ENCODE results near the gene STAT4.

STAT4 gene

DNA sequence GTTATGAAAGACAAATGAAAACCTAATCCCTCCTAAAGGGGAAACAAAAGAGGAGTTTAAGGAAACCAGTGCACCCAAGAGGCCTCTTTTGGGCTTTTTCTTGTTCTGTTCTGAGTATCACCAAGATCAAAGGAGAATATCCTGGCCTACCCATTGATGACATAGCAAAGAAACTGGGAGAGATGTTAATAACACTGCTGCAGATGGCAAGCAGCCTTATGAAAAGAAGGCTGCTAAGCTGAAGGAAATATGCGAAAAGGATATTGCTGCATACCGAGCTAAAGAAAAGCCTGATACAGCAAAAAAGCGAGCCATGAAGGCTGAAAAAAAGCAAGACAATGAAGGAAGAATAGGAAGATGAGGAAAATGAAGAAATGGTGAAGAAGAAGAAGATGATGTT, 23.6 kb upstream of the STAT4 start:
- DNase-seq = no peak

DNA sequence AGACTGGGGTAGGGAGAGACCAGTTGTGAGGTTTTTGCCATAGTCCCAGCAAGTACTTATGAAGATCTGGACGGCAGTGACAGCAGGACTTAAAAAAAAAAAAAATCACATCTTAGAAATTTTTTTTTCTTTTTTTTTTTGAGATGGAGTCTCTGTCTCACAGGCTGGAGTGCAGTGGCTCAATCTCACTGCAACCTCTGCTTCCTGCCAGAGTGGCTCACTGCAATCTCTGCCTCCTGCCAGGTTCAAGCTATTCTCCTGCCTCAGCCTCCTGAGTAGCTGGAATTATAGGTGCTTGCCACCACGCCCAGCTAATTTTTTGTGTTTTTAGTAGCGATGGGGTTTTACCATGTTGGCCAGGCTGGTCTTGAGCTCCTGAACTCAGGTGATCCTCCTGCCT, 22.4 kb upstream of the STAT4 start:
- no peak for DNase-seq

DNA sequence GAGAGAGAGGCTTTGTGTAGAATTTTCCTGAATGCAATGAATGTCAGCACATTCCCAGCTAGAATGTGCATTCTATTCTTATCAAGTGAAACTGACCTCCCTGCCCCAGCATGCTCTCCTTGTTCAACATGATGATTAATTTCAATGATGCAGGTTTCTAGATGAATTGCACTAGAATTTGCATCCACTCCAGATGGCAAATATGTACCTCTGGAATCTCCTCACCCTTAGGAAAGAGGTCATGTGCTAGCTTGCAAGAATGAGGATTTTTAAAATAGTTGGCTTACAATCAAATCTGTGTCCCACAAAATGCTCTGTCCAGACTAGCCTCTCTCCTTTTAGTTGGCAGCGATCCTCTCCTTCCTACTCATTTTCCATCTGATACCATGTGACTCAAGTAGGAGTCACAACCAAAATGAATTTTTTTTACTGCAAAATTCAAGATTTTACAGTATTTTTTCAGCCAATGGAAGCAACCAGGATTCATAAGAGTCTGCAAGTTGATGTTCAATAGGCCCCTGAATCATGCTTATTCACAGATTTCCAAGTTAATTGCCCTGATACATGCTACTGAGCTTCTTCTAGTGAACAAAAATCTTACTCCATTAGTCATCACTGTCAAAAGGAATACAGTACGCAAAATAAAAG, 21.0 kb upstream of the STAT4 start:
- DNase-seq = no peak

DNA sequence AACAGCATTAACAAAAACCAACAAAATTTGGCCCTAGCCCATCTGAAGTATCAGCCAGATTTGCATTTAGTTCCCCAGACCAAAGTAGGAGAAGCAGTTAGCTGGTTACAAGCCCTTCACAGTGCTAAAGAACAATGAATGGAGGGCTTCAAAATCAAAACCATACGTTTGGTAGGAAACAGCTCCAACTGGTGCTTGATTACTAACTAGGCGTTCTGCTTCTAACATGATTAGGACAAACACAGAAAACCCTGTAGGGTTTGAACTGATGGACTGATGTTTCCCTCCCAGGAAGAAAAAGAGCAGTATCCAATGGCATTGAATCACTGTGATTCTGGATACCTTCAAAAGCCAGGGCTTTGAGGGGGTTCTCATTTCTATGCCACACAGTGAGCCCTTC, 20.5 kb upstream of the STAT4 start:
- no peak for DNase-seq

DNA sequence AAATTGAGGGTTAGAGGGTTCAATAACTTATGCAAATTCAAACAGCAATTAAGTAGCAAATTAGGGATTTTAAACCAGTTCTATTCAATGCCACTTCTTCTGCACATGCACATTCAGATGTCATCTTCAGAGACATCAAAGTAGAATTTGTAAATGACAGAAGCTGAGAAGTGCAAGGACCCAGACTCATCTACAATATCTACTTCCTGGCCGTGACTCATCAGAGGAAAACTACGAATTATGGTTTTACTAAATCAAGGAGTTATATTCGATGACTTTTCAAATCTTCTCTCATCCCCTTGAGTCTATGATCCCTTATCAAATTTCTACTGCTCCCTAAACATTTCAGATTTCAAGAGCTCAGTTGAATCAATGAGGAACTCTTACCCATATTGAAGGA, 20.0 kb upstream of the STAT4 start:
- DNase-seq = no peak

DNA sequence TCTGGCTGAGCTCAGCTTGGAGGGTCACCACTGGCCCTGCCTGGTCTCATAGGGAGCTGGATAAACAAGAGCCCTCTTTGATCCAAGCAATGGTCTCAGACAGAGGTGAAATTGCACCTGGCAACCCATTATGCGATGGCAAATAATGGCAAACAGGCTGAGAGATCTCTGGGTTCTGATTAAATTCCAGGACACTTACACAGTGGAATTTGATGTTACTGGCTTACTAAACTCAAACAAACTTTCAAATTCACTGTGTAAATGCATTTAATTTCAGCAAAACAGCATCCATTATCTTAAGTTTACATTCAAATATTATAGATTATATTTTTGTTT, 19.5 kb upstream of the STAT4 start:
- DNase-seq = no peak

DNA sequence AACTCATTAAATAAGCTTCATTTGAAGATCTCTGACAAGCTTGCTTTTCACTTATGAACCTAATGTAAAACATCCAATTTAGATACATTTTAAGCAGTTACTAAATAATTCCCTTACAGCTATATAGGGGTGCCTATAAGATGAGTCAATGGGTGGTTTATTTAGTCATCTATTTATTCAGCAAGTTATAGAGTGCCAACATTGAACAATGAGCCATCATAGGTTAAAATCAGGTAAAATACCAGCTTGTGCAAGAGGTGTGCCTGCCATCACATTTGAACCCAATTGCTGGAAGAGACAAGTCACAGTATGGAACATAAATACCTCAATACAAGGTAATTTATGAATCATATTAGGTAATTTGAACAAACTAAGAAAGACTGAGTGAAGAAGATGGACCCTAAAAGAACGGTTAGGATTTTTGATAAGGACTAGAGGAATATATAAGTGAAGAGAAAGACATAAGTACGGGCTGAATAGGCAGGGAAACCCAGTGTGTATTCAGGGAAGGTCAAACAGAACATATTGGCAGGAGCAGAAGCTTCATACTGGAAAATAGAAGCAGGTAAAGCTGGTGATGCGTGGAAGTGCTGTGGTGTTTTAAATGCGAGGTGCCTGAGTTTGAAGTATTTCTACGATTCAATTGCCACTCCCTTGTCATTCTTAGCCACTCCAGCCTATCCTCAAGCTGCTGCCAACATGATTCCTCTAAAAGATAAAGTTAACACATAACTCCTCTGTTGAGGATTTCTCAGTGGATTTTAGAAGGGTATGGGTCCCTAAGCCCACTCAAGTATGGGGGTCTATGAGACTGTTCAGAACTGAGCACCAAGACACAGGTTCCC, 18.9 kb upstream of the STAT4 start:
- no peak for DNase-seq

DNA sequence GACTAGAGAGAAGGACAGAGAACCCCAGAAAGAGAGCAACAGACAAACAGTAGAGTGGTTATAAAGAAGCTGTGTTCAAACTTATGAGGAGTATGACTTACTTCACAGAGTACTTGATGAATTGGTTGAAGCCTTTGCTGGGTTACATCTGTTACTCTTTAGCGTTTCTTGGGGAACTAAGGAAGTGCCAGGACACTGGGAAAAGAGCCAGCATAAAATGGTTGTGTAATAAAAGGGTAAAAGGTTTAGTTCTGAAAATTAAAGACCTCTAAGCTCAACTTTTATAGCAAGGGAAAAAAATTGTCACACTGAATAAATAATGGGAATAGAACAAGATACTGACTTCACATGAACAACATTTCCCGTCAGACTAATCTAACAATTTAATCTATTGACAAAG, 17.0 kb upstream of the STAT4 start:
- no peak for DNase-seq

DNA sequence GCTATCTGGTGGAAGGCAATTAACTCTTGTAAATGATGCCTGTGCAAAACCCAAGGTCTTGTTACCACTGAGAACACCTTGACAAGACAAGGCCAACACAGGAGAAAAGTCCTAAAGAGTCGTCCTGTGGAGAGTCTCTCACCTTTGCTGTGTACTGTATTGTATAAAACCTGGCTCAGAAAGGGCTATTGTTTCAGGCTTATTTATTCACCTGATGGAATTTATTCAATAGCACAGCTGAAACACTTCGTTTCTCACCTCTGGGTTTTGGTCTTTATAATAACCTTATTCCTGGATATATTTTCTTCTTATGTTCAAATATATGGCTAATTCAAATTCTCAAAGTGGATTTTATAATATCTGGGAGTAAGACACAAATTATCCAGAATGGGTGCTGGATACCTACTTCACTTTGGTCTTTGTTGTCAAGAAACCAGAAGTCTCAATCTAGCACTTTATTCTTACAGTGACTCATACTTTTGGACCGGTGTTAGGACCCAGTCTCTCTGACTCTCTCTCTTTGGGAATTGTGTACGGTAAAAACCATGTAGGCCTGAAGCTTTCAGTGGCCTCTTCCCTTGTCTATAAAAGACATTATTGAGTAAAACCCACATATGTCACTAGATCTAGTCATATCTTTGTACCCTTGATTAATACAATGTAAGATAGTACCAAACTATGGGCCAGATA, 16.1 kb upstream of the STAT4 start:
- no peak for DNase-seq

DNA sequence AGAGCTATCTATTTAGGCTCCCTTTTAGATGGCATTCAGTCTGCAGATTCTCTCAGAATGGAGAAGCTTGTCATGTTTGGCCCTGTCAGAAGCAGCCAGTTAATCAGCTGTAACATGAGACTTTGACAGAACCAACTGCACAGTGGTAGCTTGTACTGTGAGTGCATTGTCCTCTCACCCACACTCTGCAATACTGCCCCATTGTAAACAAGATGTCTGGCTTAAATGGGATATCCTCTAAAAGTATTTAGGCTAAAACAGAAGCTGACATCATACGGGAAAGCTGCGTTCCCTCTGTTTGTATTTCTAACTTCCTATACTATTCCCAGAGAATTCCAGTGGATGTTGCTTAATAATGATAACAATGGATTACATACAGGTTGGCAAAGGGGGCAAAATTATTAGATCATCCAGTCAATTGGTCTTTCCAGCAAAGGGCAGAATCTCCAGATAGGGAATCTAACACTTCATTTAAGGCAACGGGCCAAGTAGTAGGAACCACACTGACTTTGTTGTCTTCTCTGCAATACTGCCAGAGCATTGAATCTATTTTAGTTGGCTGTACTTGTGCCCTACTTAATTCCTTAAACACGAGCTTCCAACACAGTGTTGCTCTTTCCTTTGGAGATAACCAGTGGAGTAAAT, 15.4 kb upstream of the STAT4 start:
- DNase-seq = peak; percentile 70

DNA sequence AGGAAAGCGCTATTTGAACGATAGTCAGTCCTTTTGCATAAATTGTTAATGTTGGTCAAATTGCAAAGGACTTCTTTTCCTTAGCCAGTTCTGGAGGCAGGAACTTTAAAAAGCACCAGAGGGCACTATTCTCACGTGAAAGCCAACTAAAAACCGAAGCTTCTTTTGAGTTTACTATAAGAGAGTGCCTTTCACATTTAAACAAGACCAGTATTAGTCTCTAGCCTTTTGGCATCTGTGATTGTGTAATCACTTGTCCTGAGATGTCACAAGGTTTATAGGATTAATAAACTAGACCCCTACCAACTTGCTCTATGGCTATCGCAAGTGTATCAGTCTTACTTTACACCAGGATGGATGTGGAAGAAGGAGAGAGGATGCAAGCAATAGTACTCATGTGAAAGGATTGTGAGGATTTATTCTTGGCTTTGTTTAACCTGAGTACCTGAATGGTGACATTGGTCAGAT, 14.4 kb upstream of the STAT4 start:
- peak; percentile 55 for DNase-seq

DNA sequence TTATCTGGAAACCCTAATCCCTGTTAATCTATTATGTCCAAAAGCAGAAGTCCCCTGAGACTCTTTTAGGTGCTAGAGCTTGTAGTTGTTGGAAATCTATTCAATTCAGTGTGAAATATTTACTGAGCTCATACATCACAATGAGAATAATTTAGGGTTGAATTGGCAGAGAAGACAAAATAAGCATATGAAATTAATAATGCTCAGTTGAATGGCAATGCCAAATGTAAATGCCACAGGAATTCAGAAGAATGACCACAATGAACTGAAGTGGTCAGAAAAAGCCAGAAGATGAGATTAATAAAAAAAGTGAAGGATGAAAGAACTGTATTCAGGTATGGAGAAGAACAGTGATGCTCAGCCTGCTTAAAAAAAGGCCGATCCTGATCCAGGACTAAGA, 8.0 kb upstream of the STAT4 start:
- no peak for DNase-seq

DNA sequence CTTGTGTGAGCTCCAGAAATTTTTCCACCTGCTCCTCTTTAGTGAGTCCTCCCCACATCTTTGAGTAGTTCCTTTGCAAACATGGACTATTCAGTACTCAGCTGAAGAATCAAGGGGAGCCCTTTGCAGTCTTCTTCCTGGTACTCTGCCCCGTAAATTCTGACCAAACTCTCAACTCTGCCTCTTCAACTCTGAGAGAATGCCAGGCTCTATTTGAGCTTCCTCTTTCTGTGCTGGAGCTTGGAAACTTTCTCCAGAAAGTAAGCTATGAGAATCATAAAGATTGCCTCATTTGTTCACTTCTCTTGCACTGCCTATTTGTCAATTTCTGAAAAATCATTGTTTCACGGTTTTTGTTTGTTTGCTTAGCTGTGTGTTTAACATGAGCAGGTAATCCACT, 7.4 kb upstream of the STAT4 start:
- no peak for DNase-seq

DNA sequence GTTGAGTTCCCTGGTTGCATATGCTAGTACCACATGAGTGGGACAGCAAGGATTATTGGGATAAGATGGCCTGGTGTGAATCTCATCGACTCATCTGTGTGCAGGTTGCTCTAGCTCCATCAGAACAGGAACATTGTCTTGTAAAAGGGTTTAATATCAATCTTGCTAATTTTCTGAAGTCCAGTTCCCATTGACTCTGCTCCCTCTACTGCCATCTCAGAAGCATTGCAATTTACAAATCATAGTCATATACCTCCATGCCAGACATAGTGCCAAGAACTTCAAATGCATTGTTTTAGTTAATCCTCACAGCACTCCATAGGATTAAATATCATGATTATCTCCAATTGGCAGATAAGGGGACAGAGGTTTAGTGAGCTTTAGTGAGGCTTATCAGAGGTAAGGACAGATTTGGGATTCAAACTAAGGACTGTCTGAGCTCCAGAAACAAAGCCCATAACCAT, 4.8 kb upstream of the STAT4 start:
- peak; percentile 68 for DNase-seq

DNA sequence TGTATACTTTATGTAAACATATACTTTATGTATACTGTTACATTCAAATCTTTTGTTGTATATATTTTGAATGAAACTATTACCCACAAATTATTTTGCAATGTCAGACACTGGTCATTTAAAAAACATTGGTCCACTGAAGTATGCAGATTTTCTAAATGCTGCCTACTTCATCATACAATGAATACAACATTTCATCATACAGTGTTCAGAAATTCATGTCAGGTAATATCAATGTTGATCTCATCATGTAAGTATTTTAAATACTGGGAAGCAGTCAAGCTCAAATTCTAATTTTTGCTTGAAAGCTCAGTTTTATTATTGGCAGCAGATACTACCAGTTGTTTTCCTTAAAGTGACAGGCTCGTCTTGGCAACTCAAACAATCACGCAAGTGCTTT, 2.9 kb upstream of the STAT4 start:
- DNase-seq = no peak

DNA sequence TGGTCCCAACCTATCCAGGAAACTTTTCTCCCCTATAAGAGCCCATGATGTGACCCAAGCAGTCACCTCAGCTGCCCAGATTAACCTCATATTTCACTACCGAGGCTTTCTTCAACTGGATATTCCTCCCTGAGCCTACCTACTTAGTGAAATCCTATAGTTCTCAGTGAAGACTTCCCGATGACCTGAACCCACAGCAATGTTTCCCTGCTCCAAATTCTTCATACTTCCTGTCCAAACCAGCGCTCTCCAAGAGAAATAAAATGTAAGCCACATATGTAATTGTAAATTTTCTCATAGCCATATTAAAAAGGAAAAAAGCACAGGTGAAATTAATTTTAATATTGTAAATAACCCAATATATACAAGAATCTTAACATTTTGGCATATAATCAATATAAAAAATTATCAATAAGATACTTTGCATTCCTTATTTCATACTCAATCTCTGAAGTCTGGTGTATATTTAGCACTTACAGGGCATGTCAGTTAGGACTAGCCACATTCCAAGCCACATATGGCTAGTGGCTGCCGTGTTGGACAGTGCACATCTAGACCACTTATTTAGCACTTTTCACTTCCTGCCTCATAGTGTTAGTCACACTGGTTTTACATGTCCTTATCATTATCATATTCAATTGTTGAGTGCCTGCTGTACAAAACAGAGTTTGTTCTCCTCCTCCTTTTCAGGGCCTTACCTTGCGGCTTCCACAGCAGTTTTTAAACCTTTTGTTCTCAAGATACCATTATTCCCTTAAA, 1.9 kb upstream of the STAT4 start:
- peak; percentile 80 for DNase-seq

DNA sequence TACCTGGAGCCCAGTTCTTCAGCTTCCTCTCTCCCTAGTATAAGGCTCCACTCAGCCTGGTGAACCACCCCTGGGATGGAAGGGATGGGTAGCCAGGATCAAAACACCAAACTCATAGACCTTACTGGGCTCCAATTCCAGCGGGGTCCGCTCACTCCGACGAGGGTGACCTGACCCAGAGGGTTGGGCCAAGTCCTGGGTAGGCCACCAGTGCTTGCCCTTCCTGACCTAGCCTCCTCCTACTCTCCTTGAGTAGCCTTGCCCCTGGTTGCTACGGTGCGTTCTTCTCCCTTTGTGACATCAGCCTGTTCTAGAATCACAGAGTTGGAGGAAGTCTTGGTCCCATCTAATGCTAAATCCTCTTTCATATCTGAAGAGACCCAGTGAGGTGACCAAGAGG, 537 bp upstream of the STAT4 start:
- DNase-seq = no peak

DNA sequence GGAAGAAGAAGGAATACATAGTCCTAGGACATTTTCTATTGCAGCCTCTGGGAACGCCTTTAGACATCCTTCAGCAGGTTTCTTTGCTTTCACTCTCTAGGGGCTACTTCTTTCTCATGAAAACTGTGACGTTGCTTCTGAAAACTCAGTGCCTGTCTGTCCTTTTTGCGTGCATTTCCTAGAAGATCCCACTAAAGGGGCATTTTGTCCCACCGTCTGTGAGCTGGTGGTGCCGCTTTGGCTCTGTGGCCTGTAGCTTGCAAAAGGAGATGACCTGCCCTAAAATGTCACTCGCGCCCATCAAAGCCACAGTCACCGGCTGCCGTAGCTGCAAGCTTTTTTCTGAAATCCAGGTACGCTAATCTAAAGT, 579 bp downstream of the STAT4 start:
- DNase-seq = no peak

DNA sequence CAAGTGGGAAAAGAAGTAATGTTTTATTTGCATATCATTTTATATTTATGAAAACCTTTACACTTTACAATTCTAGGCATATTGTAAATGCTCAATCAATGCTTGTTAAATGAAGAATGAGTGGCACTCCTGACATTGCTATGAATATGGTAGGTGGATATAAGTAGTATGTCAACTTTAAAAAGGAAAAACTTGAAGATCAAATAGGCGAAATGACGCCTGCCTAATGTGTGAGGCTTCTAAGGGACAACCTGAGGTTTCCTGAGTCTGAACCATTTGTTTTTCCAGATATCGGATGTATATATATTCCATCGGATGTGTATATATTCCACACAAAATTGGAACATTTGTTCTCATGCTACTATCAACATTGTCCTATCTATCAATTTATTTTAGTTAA, 1.4 kb downstream of the STAT4 start:
- DNase-seq = no peak

DNA sequence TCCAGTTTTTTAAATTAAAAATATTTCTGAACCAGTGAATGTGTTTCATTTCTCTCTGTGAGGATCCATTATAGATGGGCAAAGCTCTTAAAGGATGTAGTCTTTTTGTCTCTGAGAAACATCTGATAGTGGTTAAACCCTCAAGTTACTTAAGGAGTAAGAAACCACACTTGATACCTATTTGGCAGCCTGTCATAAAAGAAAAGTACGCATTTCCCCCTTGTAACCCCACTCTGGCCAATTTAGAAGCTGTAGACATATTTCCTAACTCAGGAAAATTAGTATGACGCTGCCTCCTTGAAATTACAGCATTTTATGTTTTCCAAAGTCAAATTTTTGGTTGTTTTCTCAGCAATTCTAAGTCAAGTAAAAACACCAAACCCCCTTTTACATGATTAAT, 2.0 kb downstream of the STAT4 start:
- DNase-seq = no peak

DNA sequence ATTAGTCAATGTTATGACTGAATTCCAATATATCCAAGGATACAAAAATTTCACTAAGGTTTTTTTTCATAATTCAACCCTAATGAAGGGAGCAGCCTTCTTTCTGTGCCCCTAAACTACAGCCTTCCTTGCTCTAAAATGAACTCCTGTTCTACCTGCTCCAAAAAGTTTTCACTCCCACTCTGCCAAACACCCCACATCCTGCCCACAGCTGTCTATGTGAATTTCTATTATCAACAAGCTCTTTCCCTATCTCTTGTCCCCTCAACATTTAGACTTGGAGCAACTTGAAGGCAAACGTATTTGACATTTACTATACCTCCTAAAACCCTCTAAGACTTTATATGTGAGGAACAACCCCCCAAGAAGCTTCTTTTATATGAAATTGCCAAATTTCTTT, 2.5 kb downstream of the STAT4 start:
- no peak for DNase-seq

DNA sequence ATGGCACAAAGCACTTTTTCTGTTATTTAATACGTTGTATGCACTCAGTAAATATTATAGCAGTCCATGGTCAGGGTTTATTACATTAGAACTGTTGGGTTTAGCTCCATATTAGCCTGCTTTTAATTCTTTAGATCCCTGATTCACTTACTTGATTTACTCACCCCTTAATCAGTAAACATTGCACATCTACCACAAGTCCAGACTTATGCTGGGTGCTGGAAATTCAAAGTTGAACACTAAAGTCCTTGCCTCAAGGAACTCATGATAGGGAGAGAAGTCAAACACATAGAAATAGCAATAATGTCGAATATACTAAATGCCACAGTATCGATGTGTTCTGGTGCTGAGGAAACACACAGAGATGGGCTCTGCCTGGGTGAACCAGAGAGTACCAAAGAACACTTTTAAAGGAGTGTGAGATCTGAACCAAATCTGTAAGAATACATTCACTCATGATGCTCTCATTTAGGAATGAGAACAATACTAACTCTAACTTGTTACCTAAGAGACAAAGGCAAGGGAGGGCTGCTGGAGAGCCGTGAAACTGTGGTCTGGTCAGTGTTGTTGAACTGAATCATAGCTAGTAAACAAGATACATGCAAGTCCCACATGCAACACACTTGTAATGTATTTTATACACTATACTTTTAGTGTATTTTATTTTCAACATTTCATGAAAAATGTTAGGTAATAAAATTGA, 4.9 kb downstream of the STAT4 start:
- no peak for DNase-seq

Measured in NCI-H510A treated with DMSO at 0.1 percent for 48 hours (cell line).